Body of pancreas (tissue), 4 donors: ENCODE results near the gene IKZF5.

Source experiments
- CTCF ChIP-seq, 7 experiments: fragments of 450-650 bp in 4 of 7; fragments of 200-600 bp in 3 of 7; sonication (generic) in 3 of 7; IDR thresholded peaks; one replicate each; pipeline ENCODE4 v1.5.1; 2016 to 2019; ENCODE audit warnings: antibody characterized with exemption in 7 of 7
- POLR2A ChIP-seq, 3 donors: fragments of 450-650 bp; IDR thresholded peaks; one replicate each; pipeline ENCODE4 v1.6.1; 2016; ENCODE audit warnings: antibody characterized with exemption in 3 of 3, mild to moderate bottlenecking in 2 of 3

GRCh38 chr10:122988501-122988900 lies 20.1 kb downstream of the IKZF5 start:
- TF ChIP-seq POLR2A (IDR thresholded peaks at IDR 0.05), result no peak
- TF ChIP-seq CTCF (IDR thresholded peaks at IDR 0.05), result no peak
